ENCODE results near the gene RBP3.

- TF ChIP-seq CTCF (conservative IDR thresholded peaks at IDR 0.05 in 1 of 2, IDR thresholded peaks at IDR 0.05 in 1 of 2; ENCODE audit: low read depth in 1 of 2, low read length in 2 of 2) (no peak), EZH2 (IDR thresholded peaks at IDR 0.05; ENCODE audit: low read length, missing control alignments) (no peak)
Observed at GRCh38 chr10:47307381-47307780, 40.8 kb upstream of the RBP3 start.

Data from fibroblast of lung (primary cell).